K562 (cell line): ENCODE results near the gene CFAP70. TPM values are rescaled to one million over a fixed set of nuclear protein-coding genes. Genes with fewer than 3 reads are reported as not detected.

Experiments used
- ASH1L ChIP-seq: fragments of 450-650 bp; IDR thresholded peaks from 2 replicates; pipeline ENCODE4 v1.6.1; 2018; ENCODE audit warnings: borderline replicate concordance, mild to moderate bottlenecking, low read depth; ENCODE audit not compliant: partially characterized antibody
- CBX3 ChIP-seq, 2 experiments: IDR thresholded peaks; 1 replicate in 1 of 2; 2 replicates in 1 of 2; pipeline ENCODE4 v1.6.1; 2012; ENCODE audit warnings: inconsistent platforms in 2 of 2, low read length in 2 of 2, borderline replicate concordance in 1 of 2, control low read depth in 1 of 2
- CBX8 ChIP-seq: fragments of 200-600 bp; sonication (generic); IDR thresholded peaks from 2 replicates; pipeline ENCODE4 v1.6.1; 2012; ENCODE audit warnings: borderline replicate concordance, mixed run types, low read depth, mild to moderate bottlenecking, moderate library complexity, mixed read lengths, low read length, control low read depth, inconsistent platforms; ENCODE audit not compliant: poor library complexity, severe bottlenecking; ENCODE audit errors: extremely low read depth
- HNRNPLL ChIP-seq: fragments of 200-400 bp; formaldehyde crosslinking; IDR thresholded peaks from 2 replicates; pipeline ENCODE4 v1.6.1; 2017; ENCODE audit warnings: low read length, low read depth, mild to moderate bottlenecking; ENCODE audit not compliant: poor library complexity, severe bottlenecking
- IFI16 ChIP-seq: fragments of 250-450 bp; sonication (Bioruptor Pico); IDR thresholded peaks from 2 replicates; pipeline ENCODE4 v2.1.2; 2022; ENCODE audit warnings: mild to moderate bottlenecking, inconsistent platforms
- JUND ChIP-seq, 2 experiments: IDR thresholded peaks; 2 replicates in 1 of 2; 3 replicates in 1 of 2; pipeline ENCODE4 v1.6.1; 2011; ENCODE audit warnings: borderline replicate concordance in 2 of 2, low read depth in 2 of 2, low read length in 2 of 2, improper control_type of control experiment in 1 of 2, missing biosample characterization in 1 of 2, missing genetic modification characterization in 1 of 2, missing genetic modification reagents in 1 of 2
- POLR2A ChIP-seq: fragments of 450-650 bp; conservative IDR thresholded peaks from 2 replicates; pipeline ENCODE4 v1.6.1; 2016
- PTBP1 ChIP-seq: fragments of 200-400 bp; formaldehyde crosslinking; IDR thresholded peaks from 2 replicates; pipeline ENCODE4 v1.6.1; 2017; ENCODE audit warnings: low read depth, low read length
- REST ChIP-seq, 2 experiments: fragments of 450-650 bp; formaldehyde crosslinking in 1 of 2; IDR thresholded peaks; 2 replicates each; pipeline versions ENCODE4 v1.4.0 to v1.6.1; 2014 to 2020; ENCODE audit warnings: mild to moderate bottlenecking in 2 of 2, borderline replicate concordance in 1 of 2, low read depth in 1 of 2
- SMAD4 ChIP-seq: fragments of 250-450 bp; sonication (Bioruptor Pico); conservative IDR thresholded peaks from 2 replicates; pipeline ENCODE4 v1.8.0; 2021; ENCODE audit warnings: inconsistent platforms, mild to moderate bottlenecking, moderate library complexity
- TAF15 ChIP-seq: fragments of 200-400 bp; formaldehyde crosslinking; IDR thresholded peaks from 2 replicates; pipeline ENCODE4 v1.6.1; 2017; ENCODE audit warnings: mild to moderate bottlenecking, low read depth, low read length, moderate library complexity
- USF2 ChIP-seq: sonication (generic); formaldehyde crosslinking; IDR thresholded peaks from 2 replicates; pipeline ENCODE4 v1.5.0; 2020; ENCODE audit warnings: missing genetic modification reagents
- XRCC4 ChIP-seq: IDR thresholded peaks from one replicate; pipeline ENCODE4 v1.6.1; 2011; ENCODE audit not compliant: insufficient read depth, insufficient read length; ENCODE audit errors: extremely low read depth
- ZFPM2 ChIP-seq: fragments of 250-450 bp; sonication (Bioruptor Pico); IDR thresholded peaks from 2 replicates; pipeline ENCODE4 v1.5.1; 2022; ENCODE audit warnings: mild to moderate bottlenecking
- ZNF239 ChIP-seq: fragments of 250-450 bp; sonication (Bioruptor Pico); IDR thresholded peaks from 2 replicates; pipeline ENCODE4 v1.4.0; 2020; ENCODE audit warnings: mild to moderate bottlenecking
- ZNF354B ChIP-seq: fragments of 250-450 bp; sonication (Bioruptor Pico); IDR thresholded peaks from 2 replicates; pipeline ENCODE4 v1.4.0; 2020
- ZNF668 ChIP-seq: fragments of 250-450 bp; sonication (Bioruptor Pico); IDR thresholded peaks from 2 replicates; pipeline ENCODE4 v1.8.0; 2022; ENCODE audit warnings: mild to moderate bottlenecking, inconsistent platforms
- ZNF764 ChIP-seq: fragments of 250-450 bp; sonication (Bioruptor Pico); IDR thresholded peaks from 2 replicates; pipeline ENCODE4 v1.4.0; 2020; ENCODE audit warnings: low read depth, mild to moderate bottlenecking, moderate library complexity
- polyA plus RNA-seq, 8 experiments: library from polyadenylated mRNA; depleted of rRNA in 4 of 8; stranded (reverse) in 5 of 8; unstranded in 3 of 8; fragments of >200 nt; fragmentation: Nextera tagmentation in 2 of 8; fragmentation: Illumina TruSeq in 1 of 8; extraction: Ambion mirVana in 2 of 8; extraction: Trizol in 1 of 8; gene quantifications; 2 replicates each; pipeline versions ENCODE4 v1.2.1 to v1.2.3, GENCODE V29; 2011 to 2014; ENCODE audit warnings: inconsistent platforms in 1 of 8, missing spikeins in 1 of 8
- total RNA-seq, 7 experiments: library from RNA; depleted of rRNA in 6 of 7; stranded (reverse); fragments of >200 nt in 6 of 7; fragmentation: Illumina TruSeq in 2 of 7; extraction: Trizol in 2 of 7; gene quantifications; 2 replicates each; pipeline versions ENCODE4 v1.2.1 to v1.2.3, GENCODE V29; 2011 to 2021; ENCODE audit warnings: low replicate concordance in 1 of 7

The CFAP70 gene
- total and polyA plus RNA-seq, 9 of the 15 experiments (the other 6 are each of a cell fraction or from before 2014, with no cell fraction given), result 0.27 to 1.6 (median 0.86) TPM

GRCh38 chr10:73252445-73253224, 106.0 kb downstream of the CFAP70 start, which contains the start of gene MRPS16 (continued):
- TF ChIP-seq USF2 (CRISPR knock-in tag) (peak; percentile 64), ZNF239 (CRISPR knock-in tag) (0 out of 2 replicates have a peak, but pooled peaks have one; percentile 36), POLR2A (peak; percentile 98), HNRNPLL (peak; percentile 86), JUND (IDR thresholded peaks at IDR 0.05; ENCODE audit: borderline replicate concordance, low read depth, low read length) (peak; percentile 62), JUND (tag; IDR thresholded peaks at IDR 0.05; ENCODE audit: borderline replicate concordance, low read depth, low read length) (peak; percentile 83; the same call in 2 of the 3 replicates), ZNF354B (no peak), ZFPM2 (CRISPR knock-in tag) (no peak), TAF15 (no peak), ZNF668 (CRISPR knock-in tag) (no peak), CBX3 (IDR thresholded peaks at IDR 0.05; ENCODE audit: borderline replicate concordance in 1 of 2, low read length in 2 of 2) (peak in 1 of 2 experiments; percentile 87; a peak in 1 of 3 replicates), SMAD4 (CRISPR knock-in tag) (peak; percentile 74; the same call in 1 of the 2 replicates), REST (IDR thresholded peaks at IDR 0.05; ENCODE audit: borderline replicate concordance) (peak; percentile 3; the same call in 1 of the 2 replicates), REST (CRISPR knock-in tag; IDR thresholded peaks at IDR 0.05; ENCODE audit: low read depth) (0 out of 2 replicates have a peak, but pooled peaks have one; percentile 58), IFI16 (CRISPR knock-in tag) (no peak), CBX8 (no peak), ZNF764 (CRISPR knock-in tag) (no peak; the same call in 1 of the 2 replicates), PTBP1 (no peak), XRCC4 (no peak), ASH1L (peak; percentile 21)
